Measurements from ENCODE around the gene IMPDH1. TPM values are rescaled to one million over a fixed set of nuclear protein-coding genes. Genes with fewer than 3 reads are reported as not detected.
A peak's percentile ranks its signal among the peaks of the same experiment; 100 is the strongest.

Gene IMPDH1
- total and polyA plus RNA-seq, 2 donors (not counting 3 experiments of a cell fraction or from before 2014, with no cell fraction given) = 78.8 to 97.9 TPM

- Histone ChIP-seq H3K9me3 (replicated peaks; ENCODE audit: control insufficient read depth, insufficient read depth, low read length) (no peaks in the 10 kb centered on the region), H3K27ac (ENCODE audit: insufficient read depth, low read depth, low read length) (no peak overlapping the region), H3K9me1 (replicated peaks; ENCODE audit: control insufficient read depth, extremely low read depth, insufficient read depth, low read length) (no peaks in the 10 kb centered on the region), H3K4me1 (ENCODE audit: control insufficient read depth, extremely low read depth, insufficient read depth, low read length) (no peaks in the 10 kb centered on the region), H3K9ac (replicated peaks; ENCODE audit: extremely low read depth, insufficient read depth, low read length) (no peak overlapping the region), H2AFZ (ENCODE audit: low read depth, low read length) (no peak overlapping the region), H3K4me2 (ENCODE audit: insufficient read depth, low read length) (no peak overlapping the region), H3K79me2 (ENCODE audit: control insufficient read depth, insufficient read depth, low read length) (no peaks in the 10 kb centered on the region), H3K36me3 (ENCODE audit: control insufficient read depth in 2 of 2, extremely low read depth in 1 of 2, insufficient read depth in 2 of 2, low read length in 2 of 2) (no peaks in the 10 kb centered on the region), H4K20me1 (replicated peaks; ENCODE audit: control insufficient read depth, extremely low read depth, insufficient read depth, low read length) (no peaks in the 10 kb centered on the region), H3K27me3 (ENCODE audit: control insufficient read depth in 2 of 2, insufficient read depth in 2 of 2, low read length in 2 of 2) (peaks cover 43 to 46% of the 10 kb centered on the region in 2 experiments), H3K4me3 (replicated peaks in 1 of 3; ENCODE audit: insufficient read depth in 1 of 3, low read depth in 1 of 3, low read length in 3 of 3) (no peak overlapping the region)
- BruUV-seq (replicated peaks) = no TSS peak
- intact Hi-C loops (cut with micrococcal nuclease) = no loop called here
- TF ChIP-seq POLR2A (IDR thresholded peaks at IDR 0.05; ENCODE audit: low read depth, low read length) (no peak), CTCF (IDR thresholded peaks at IDR 0.05; ENCODE audit: extremely low read depth in 1 of 2, insufficient read depth in 1 of 2, low read depth in 1 of 2, low read length in 2 of 2) (no peak), GATA2 (IDR thresholded peaks at IDR 0.05; ENCODE audit: insufficient read depth, insufficient read length, low read depth, low read length) (no peak)
- dilution Hi-C loops (cut with MboI; ENCODE audit: extremely low pct_ligation_motif_present, low sequenced_read_pairs) = no loop called here
- CTCF ChIA-PET = interaction anchor here (0.6 to 16.4 kb wide), 5 partner anchors 8 to 112 kb away, joined by 3 to 778 read pairs (median 37); no protein-coding TSS in a partner anchor
- POLR2A ChIA-PET = no interaction called here
- FAIRE-seq = no peak
- no peak for DNase-seq (ENCODE audit: low read depth, low spot score)
Measured at GRCh38 chr7:128349466-128349825, 60.3 kb downstream of the IMPDH1 start.

GRCh38 chr7:128347647-128348097 lies 62.1 kb downstream of the IMPDH1 start:
- Histone ChIP-seq H3K9ac (replicated peaks; ENCODE audit: extremely low read depth, insufficient read depth, low read length) (no peak overlapping the region), H3K79me2 (ENCODE audit: control insufficient read depth, insufficient read depth, low read length) (peaks cover 9% of the 10 kb centered on the region), H3K9me3 (replicated peaks; ENCODE audit: control insufficient read depth, insufficient read depth, low read length) (no peaks in the 10 kb centered on the region), H3K9me1 (replicated peaks; ENCODE audit: control insufficient read depth, extremely low read depth, insufficient read depth, low read length) (no peaks in the 10 kb centered on the region), H3K27me3 (ENCODE audit: control insufficient read depth in 2 of 2, insufficient read depth in 2 of 2, low read length in 2 of 2) (peaks cover 30 to 32% of the 10 kb centered on the region in 2 experiments), H3K36me3 (ENCODE audit: control insufficient read depth in 2 of 2, extremely low read depth in 1 of 2, insufficient read depth in 2 of 2, low read length in 2 of 2) (no peaks in the 10 kb centered on the region), H4K20me1 (replicated peaks; ENCODE audit: control insufficient read depth, extremely low read depth, insufficient read depth, low read length) (no peaks in the 10 kb centered on the region), H2AFZ (ENCODE audit: low read depth, low read length) (no peak overlapping the region), H3K4me2 (ENCODE audit: insufficient read depth, low read length) (no peak overlapping the region), H3K4me3 (replicated peaks in 1 of 3; ENCODE audit: insufficient read depth in 1 of 3, low read depth in 1 of 3, low read length in 3 of 3) (no peak overlapping the region), H3K4me1 (ENCODE audit: control insufficient read depth, extremely low read depth, insufficient read depth, low read length) (peaks cover 3% of the 10 kb centered on the region), H3K27ac (ENCODE audit: insufficient read depth, low read depth, low read length) (no peak overlapping the region)
- intact Hi-C loops (cut with micrococcal nuclease) = loop anchor here (1.0 kb wide), 2 partner anchors 40 to 80 kb away; no protein-coding TSS in a partner anchor
- FAIRE-seq (peak; percentile 62), DNase-seq (ENCODE audit: low read depth, low spot score) (peak; percentile 56)
- ChIA-PET POLR2A (interaction anchor here (1.1 kb wide), 1 partner anchor 40 kb away, joined by 4 read pairs; no protein-coding TSS in a partner anchor), CTCF (interaction anchor here (0.6 to 16.4 kb wide), 27 partner anchors 10 to 744 kb away, joined by 3 to 778 read pairs (median 6); partner anchors contain the start of genes IMPDH1 and PRRT4)
- dilution Hi-C loops (cut with MboI; ENCODE audit: extremely low pct_ligation_motif_present, low sequenced_read_pairs) = no loop called here
- TF ChIP-seq EZH2 (IDR thresholded peaks at IDR 0.05; ENCODE audit: borderline replicate concordance, low read depth, low read length, severe bottlenecking) (peak; percentile 30), MAX (IDR thresholded peaks at IDR 0.05; ENCODE audit: insufficient read depth, insufficient read length) (no peak), CTCF (IDR thresholded peaks at IDR 0.05; ENCODE audit: extremely low read depth in 1 of 2, insufficient read depth in 1 of 2, low read depth in 1 of 2, low read length in 2 of 2) (peak; percentile 60 to 70), FOS (IDR thresholded peaks at IDR 0.05; ENCODE audit: borderline replicate concordance, insufficient read depth, low read length) (no peak), POLR2A (IDR thresholded peaks at IDR 0.05; ENCODE audit: low read depth, low read length) (no peak), GATA2 (IDR thresholded peaks at IDR 0.05; ENCODE audit: insufficient read depth, insufficient read length, low read depth, low read length) (no peak), JUN (IDR thresholded peaks at IDR 0.05; ENCODE audit: borderline replicate concordance, insufficient read depth, insufficient read length, low read depth) (no peak), POLR2AphosphoS5 (IDR thresholded peaks at IDR 0.05; ENCODE audit: insufficient read depth, low read depth, low read length) (no peak), MYC (IDR thresholded peaks at IDR 0.05; ENCODE audit: low read depth, low read length) (no peak)
- BruUV-seq (replicated peaks) = no TSS peak
